Ascending aorta (tissue), 2 donors: ENCODE results near the gene NUAK1. TPM values are rescaled to one million over a fixed set of nuclear protein-coding genes. Genes with fewer than 3 reads are reported as not detected.

Source experiments
- DNase-seq, 2 donors: peaks; one replicate each; pipeline ENCODE4 v3.0.0-alpha.2; 2019; ENCODE audit warnings: low spot score in 2 of 2
- H3K27ac ChIP-seq, 2 donors: fragments of 200-600 bp; sonication (generic); one replicate each; pipeline ENCODE4 v1.5.1; 2016 to 2017; ENCODE audit warnings: mild to moderate bottlenecking in 1 of 2
- H3K27me3 ChIP-seq: fragments of 200-600 bp; sonication (generic); one replicate; pipeline ENCODE4 v1.5.1; 2017
- H3K36me3 ChIP-seq, 2 donors: fragments of 200-600 bp; sonication (generic); one replicate each; pipeline ENCODE4 v1.5.1; 2016
- H3K4me1 ChIP-seq, 2 donors: fragments of 200-600 bp; sonication (generic); one replicate each; pipeline ENCODE4 v1.5.1; 2016 to 2017; ENCODE audit warnings: mild to moderate bottlenecking in 1 of 2
- H3K4me3 ChIP-seq, 2 donors: fragments of 200-600 bp; sonication (generic); one replicate each; pipeline ENCODE4 v1.5.1; 2016 to 2017; ENCODE audit warnings: mild to moderate bottlenecking in 1 of 2
- H3K9me3 ChIP-seq, 2 donors: fragments of 200-600 bp; sonication (generic); one replicate each; pipeline ENCODE4 v1.5.1; 2016
- intact Hi-C: fragments of 100-400 bp; cut with DNase I; formaldehyde crosslinking; loops from one replicate; pipeline ENCODE4 v1.15.1; 2023
- total RNA-seq: library from RNA; depleted of rRNA; stranded (reverse); fragments of >200 nt; gene quantifications from one replicate; pipeline ENCODE4 v1.1.0, GENCODE V29; 2016
- TF ChIP-seq, protein P1 (sequence below), 3 experiments: fragments of 200-600 bp in 2 of 3; fragments of 450-650 bp in 1 of 3; sonication (generic) in 2 of 3; IDR thresholded peaks; one replicate each; pipeline ENCODE4 v1.5.1; 2016 to 2019; ENCODE audit warnings: antibody characterized with exemption in 3 of 3, mild to moderate bottlenecking in 1 of 3, moderate library complexity in 1 of 3

Gene NUAK1
- total RNA-seq, 1 donor from 2014 or later, result 29.7 TPM

GRCh38 chr12:106113042-106113441 lies 25.7 kb downstream of the NUAK1 start:
- TF ChIP-seq, protein P1, sequence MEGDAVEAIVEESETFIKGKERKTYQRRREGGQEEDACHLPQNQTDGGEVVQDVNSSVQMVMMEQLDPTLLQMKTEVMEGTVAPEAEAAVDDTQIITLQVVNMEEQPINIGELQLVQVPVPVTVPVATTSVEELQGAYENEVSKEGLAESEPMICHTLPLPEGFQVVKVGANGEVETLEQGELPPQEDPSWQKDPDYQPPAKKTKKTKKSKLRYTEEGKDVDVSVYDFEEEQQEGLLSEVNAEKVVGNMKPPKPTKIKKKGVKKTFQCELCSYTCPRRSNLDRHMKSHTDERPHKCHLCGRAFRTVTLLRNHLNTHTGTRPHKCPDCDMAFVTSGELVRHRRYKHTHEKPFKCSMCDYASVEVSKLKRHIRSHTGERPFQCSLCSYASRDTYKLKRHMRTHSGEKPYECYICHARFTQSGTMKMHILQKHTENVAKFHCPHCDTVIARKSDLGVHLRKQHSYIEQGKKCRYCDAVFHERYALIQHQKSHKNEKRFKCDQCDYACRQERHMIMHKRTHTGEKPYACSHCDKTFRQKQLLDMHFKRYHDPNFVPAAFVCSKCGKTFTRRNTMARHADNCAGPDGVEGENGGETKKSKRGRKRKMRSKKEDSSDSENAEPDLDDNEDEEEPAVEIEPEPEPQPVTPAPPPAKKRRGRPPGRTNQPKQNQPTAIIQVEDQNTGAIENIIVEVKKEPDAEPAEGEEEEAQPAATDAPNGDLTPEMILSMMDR (IDR thresholded peaks at IDR 0.05), result no peak
- Histone ChIP-seq H3K27me3 (no peaks in the 10 kb centered on the region), H3K27ac (peak overlapping the region; percentile 91), H3K4me3 (no peak overlapping the region), H3K4me1 (peaks cover 23 to 74% of the 10 kb centered on the region in 2 donors), H3K9me3 (no peaks in the 10 kb centered on the region), H3K36me3 (no peaks in the 10 kb centered on the region)
- no peak for DNase-seq
- intact Hi-C loops, result loop anchor here (2.0 kb wide), 1 partner anchor 22 kb away; no protein-coding TSS in a partner anchor

DNA sequence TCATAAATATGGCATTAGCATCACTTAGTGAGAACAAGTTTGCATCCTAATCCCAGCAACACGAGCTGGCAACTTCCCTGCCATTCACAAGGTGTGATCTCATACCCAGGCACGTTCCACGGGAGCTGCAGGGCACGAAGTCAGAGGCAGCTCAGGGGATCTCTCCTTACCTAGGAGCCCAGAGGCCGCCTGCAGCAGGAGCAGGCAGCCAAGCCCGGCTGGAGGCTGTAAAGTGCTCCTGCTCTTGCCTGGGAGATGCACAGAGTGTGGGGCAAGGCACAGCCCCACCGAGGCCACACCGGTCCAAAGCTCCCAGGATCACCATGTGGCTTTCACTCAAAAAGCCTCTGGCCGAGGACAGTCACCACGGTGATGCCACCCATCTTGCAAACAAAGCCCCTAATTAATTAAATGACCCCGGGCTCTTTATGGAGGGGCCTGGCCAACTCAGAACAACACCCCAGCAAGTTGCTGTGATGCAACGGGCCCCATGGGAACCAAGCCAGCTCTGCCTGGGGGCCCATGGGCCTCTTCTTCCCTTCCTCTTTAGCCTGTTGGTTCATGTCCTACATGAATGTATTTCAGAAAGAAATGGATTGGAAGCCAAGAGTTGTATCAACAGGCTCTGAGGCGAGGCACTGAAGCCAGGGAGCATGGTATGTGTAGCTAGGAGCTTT lies 26.5 kb downstream of the NUAK1 start:
- H3K4me3 ChIP-seq, result no peak overlapping the region
- H3K27me3 ChIP-seq, result no peaks in the 10 kb centered on the region
- no peaks in the 10 kb centered on the region for H3K9me3 ChIP-seq
- TF ChIP-seq, protein P1 (IDR thresholded peaks at IDR 0.05), result no peak
- DNase-seq, result peak in 1 of 2 donors; percentile 76
- intact Hi-C loops, result loop anchor here (2.0 kb wide), 1 partner anchor 21 kb away; no protein-coding TSS in a partner anchor
- peak overlapping the region; percentile 91 for H3K27ac ChIP-seq
- H3K4me1 ChIP-seq, result peaks cover 27 to 73% of the 10 kb centered on the region in 2 donors
- H3K36me3 ChIP-seq, result no peaks in the 10 kb centered on the region

DNA sequence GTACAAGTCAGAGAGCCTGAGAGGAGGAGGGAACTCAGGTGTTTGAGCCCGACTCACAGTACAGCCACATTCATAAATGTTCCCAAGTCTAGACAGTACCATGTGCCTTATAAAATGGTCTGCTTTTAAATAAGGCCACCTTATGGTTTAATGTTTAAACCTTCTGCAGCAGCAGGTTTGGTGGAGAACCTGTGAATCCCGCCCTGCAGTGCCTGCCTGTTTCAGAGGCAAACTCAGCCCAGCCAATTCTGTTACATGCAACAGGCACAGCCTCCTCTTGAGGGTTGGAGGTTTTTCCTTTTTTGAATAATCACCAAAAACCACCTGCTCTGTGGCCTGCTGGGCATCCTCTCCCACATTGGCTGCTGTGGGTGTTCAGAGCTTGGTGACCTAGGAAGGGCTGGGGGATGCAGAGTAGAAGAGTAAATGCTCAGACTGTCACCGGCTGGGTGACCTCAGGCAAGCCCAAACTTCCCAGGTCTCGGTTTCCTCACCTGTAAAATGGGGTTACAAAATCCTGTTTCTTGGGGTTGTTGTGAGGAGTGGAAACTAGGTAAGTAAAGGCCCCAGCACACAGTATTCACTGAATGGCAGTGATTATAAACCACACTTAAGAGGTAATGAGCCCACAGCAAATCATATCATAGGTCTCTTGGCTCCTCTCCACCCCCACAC lies 28.0 kb downstream of the NUAK1 start:
- Histone ChIP-seq H3K9me3 (no peaks in the 10 kb centered on the region), H3K4me3 (no peak overlapping the region), H3K4me1 (peaks cover 31 to 83% of the 10 kb centered on the region in 2 donors), H3K36me3 (no peaks in the 10 kb centered on the region), H3K27ac (peak overlapping the region; percentile 91), H3K27me3 (no peaks in the 10 kb centered on the region)
- intact Hi-C loops, result no loop called here
- DNase-seq, result no peak
- TF ChIP-seq, protein P1 (IDR thresholded peaks at IDR 0.05), result no peak

GRCh38 chr12:106109168-106109910 lies 29.4 kb downstream of the NUAK1 start:
- H3K4me3 ChIP-seq, result no peak overlapping the region
- H3K4me1 ChIP-seq, result peaks cover 31 to 85% of the 10 kb centered on the region in 2 donors
- peak overlapping the region; percentile 91 for H3K27ac ChIP-seq
- no peak for DNase-seq
- TF ChIP-seq, protein P1 (IDR thresholded peaks at IDR 0.05), result no peak
- no peaks in the 10 kb centered on the region for H3K36me3 ChIP-seq
- intact Hi-C loops, result no loop called here
- no peaks in the 10 kb centered on the region for H3K9me3 ChIP-seq
- H3K27me3 ChIP-seq, result no peaks in the 10 kb centered on the region

DNA sequence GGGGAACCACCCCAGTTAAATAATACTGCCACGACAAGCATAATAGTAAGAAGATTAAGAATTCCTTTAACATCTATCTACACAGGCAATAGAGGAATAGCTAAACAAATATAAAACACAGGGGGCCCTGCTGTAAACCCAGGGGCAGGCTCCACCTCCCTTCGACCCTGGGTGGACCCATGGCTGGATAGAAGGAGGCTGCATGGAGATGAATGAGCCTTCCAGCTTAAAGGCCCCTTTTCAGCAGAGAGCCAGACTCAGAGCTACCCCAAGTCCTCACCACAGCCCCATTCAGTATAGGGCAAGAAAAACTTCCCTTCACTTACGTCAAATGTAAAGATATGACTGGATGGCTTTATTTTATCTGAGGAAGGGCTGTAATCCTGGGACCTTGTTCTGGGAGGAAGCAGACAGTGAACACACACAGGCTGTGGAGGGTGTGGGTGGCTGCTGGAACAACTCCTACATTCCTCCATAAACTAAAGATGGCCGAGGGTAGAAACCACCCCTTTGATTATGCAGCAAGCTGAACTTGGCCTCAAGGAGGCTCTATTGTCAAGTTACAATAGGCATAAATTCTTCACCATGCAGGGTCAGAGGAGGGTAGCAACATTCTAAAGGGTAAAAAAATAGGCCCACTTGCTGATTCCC lies 30.4 kb downstream of the NUAK1 start:
- intact Hi-C loops, result no loop called here
- Histone ChIP-seq H3K4me3 (no peak overlapping the region), H3K36me3 (no peaks in the 10 kb centered on the region), H3K9me3 (no peaks in the 10 kb centered on the region), H3K4me1 (peaks cover 24 to 77% of the 10 kb centered on the region in 2 donors), H3K27me3 (no peaks in the 10 kb centered on the region), H3K27ac (peak overlapping the region; percentile 91)
- DNase-seq, result no peak
- TF ChIP-seq, protein P1 (IDR thresholded peaks at IDR 0.05), result no peak
